Suprapubic skin (tissue), 3 donors: Measurements from ENCODE around the gene UGT1A7.

Experiments
- CTCF ChIP-seq, 2 donors: fragments of 200-600 bp in 1 of 2; fragments of 450-650 bp in 1 of 2; sonication (generic) in 1 of 2; IDR thresholded peaks; one replicate each; pipeline ENCODE4 v1.5.1; 2016 to 2019; ENCODE audit warnings: antibody characterized with exemption in 2 of 2, mild to moderate bottlenecking in 1 of 2, moderate library complexity in 1 of 2
- POLR2A ChIP-seq, 2 donors: fragments of 450-650 bp; IDR thresholded peaks; one replicate each; pipeline ENCODE4 v1.6.1; 2017; ENCODE audit warnings: antibody characterized with exemption in 2 of 2, mild to moderate bottlenecking in 2 of 2, moderate library complexity in 2 of 2

- TF ChIP-seq CTCF (IDR thresholded peaks at IDR 0.05) (no peak), POLR2A (IDR thresholded peaks at IDR 0.05) (no peak)
These were observed 109.6 kb downstream of the UGT1A7 start for GRCh38 chr2:233791151-233791882.
